MM.1S (cell line): ENCODE results near the gene USP20.

Source experiments
- DNase-seq: peaks from one replicate; pipeline ENCODE4 v3.0.0-alpha.2; 2015
- H2AFZ ChIP-seq: fragments of 300-600 bp; sonication (generic); 2 replicates; pipeline ENCODE4 v1.6.0; 2016; ENCODE audit warnings: antibody characterized with exemption, low read length
- H3F3A ChIP-seq: fragments of 300-600 bp; sonication (generic); 2 replicates; pipeline ENCODE4 v1.6.1; 2016; ENCODE audit warnings: mild to moderate bottlenecking, antibody characterized with exemption, low read length, moderate library complexity, mixed read lengths; ENCODE audit not compliant: insufficient read depth
- H3K27ac ChIP-seq: fragments of 300-600 bp; sonication (generic); 2 replicates; pipeline ENCODE4 v1.5.1; 2016; ENCODE audit warnings: mild to moderate bottlenecking, low read length
- H3K27me3 ChIP-seq: fragments of 300-600 bp; sonication (generic); replicated peaks from 2 replicates; pipeline ENCODE4 v1.6.0; 2016; ENCODE audit warnings: low read length; ENCODE audit not compliant: insufficient read depth
- H3K36me3 ChIP-seq: fragments of 300-600 bp; sonication (generic); replicated peaks from 2 replicates; pipeline ENCODE4 v1.6.1; 2016; ENCODE audit warnings: mild to moderate bottlenecking, low read length, mixed read lengths; ENCODE audit not compliant: insufficient read depth
- H3K4me1 ChIP-seq: fragments of 300-600 bp; sonication (generic); 2 replicates; pipeline ENCODE4 v1.6.1; 2016; ENCODE audit warnings: low read length, mixed read lengths
- H3K4me2 ChIP-seq: fragments of 300-600 bp; sonication (generic); 2 replicates; pipeline ENCODE4 v1.6.0; 2016; ENCODE audit warnings: low read depth, low read length
- H3K4me3 ChIP-seq: fragments of 300-600 bp; sonication (generic); 2 replicates; pipeline ENCODE4 v1.5.1; 2016; ENCODE audit warnings: low read length, mixed read lengths
- H3K79me2 ChIP-seq: fragments of 300-600 bp; sonication (generic); 2 replicates; pipeline ENCODE4 v1.6.1; 2016; ENCODE audit warnings: mixed run types, low read length, mixed read lengths
- H3K9ac ChIP-seq: fragments of 300-600 bp; sonication (generic); 2 replicates; pipeline ENCODE4 v1.6.1; 2016; ENCODE audit warnings: low read length, mixed read lengths
- H3K9me2 ChIP-seq: fragments of 300-600 bp; sonication (generic); replicated peaks from 2 replicates; pipeline ENCODE4 v1.6.1; 2016; ENCODE audit warnings: mild to moderate bottlenecking, low read length, mixed read lengths; ENCODE audit not compliant: insufficient read depth
- H3K9me3 ChIP-seq: fragments of 300-600 bp; sonication (generic); replicated peaks from 2 replicates; pipeline ENCODE4 v1.6.1; 2016; ENCODE audit warnings: mild to moderate bottlenecking, low read length, mixed read lengths; ENCODE audit not compliant: insufficient read depth
- H4K20me1 ChIP-seq: fragments of 300-600 bp; sonication (generic); 2 replicates; pipeline ENCODE4 v1.6.1; 2016; ENCODE audit warnings: mild to moderate bottlenecking, low read length, moderate library complexity, mixed read lengths; ENCODE audit not compliant: insufficient read depth
- CTCF ChIP-seq: fragments of 300-600 bp; sonication (generic); IDR thresholded peaks from 2 replicates; pipeline ENCODE4 v1.5.1; 2016; ENCODE audit warnings: antibody characterized with exemption, low read length, mixed read lengths
- EZH2 ChIP-seq: fragments of 300-600 bp; sonication (generic); optimal IDR thresholded peaks from 2 replicates; pipeline ENCODE3; 2017; ENCODE audit warnings: low read depth, mild to moderate bottlenecking, antibody characterized with exemption, low read length, mixed read lengths
- EZH2phosphoT487 ChIP-seq: fragments of 300-600 bp; sonication (generic); IDR thresholded peaks from 2 replicates; pipeline ENCODE4 v1.6.1; 2018; ENCODE audit warnings: antibody characterized with exemption, low read length

Gene USP20

GRCh38 chr9:129868023-129868871, 33.0 kb downstream of the USP20 start:
- no peaks in the 10 kb centered on the region for H3K79me2 ChIP-seq
- no peaks in the 10 kb centered on the region for H3K36me3 ChIP-seq
- H2AFZ ChIP-seq, result no peak overlapping the region
- TF ChIP-seq EZH2phosphoT487 (no peak), EZH2 (no peak), CTCF (no peak)
- H3K4me1 ChIP-seq, result no peaks in the 10 kb centered on the region
- no peak overlapping the region for H3K9ac ChIP-seq
- no peak overlapping the region for H3K4me3 ChIP-seq
- no peaks in the 10 kb centered on the region for H3K9me2 ChIP-seq
- H4K20me1 ChIP-seq, result no peaks in the 10 kb centered on the region
- H3F3A ChIP-seq, result no peaks in the 10 kb centered on the region
- no peak overlapping the region for H3K27ac ChIP-seq
- H3K27me3 ChIP-seq, result no peaks in the 10 kb centered on the region
- no peaks in the 10 kb centered on the region for H3K9me3 ChIP-seq
- DNase-seq, result no peak
- no peak overlapping the region for H3K4me2 ChIP-seq

DNA sequence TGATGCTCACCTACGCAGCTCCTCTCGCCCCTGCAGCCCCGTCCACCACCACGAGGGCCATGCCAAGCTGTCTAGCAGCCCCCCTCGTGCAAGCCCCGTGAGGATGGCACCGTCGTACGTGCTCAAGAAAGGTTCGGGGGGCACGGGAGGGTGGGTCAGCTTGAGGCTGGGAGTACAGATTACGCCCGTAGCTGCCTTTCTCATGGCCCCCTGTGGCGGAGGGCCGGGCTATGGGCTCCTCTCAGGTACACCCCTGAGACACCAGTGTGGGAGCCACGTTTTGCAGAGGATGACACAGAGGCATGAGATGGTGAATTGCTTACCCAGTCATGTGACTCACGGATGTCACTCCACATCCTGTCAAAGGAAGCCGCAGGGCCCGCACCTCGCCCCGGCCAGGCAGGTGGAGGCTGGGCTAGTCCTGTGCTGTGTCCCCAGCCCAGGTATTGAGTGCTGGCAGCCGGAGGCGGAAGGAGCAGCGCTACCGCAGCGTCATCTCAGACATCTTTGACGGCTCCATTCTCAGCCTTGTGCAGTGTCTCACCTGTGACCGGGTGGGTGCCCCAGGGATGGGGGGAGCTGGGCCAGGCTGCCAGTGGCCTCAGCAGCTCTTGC, 33.7 kb downstream of the USP20 start:
- no peak overlapping the region for H3K27ac ChIP-seq
- H3K79me2 ChIP-seq, result no peaks in the 10 kb centered on the region
- peak; percentile 26 for DNase-seq
- H3K4me2 ChIP-seq, result peak overlapping the region; percentile 9; the same call in 1 of the 2 replicates
- no peak overlapping the region for H3K9ac ChIP-seq
- TF ChIP-seq EZH2 (no peak), EZH2phosphoT487 (no peak), CTCF (no peak)
- H3K9me2 ChIP-seq, result no peaks in the 10 kb centered on the region
- no peaks in the 10 kb centered on the region for H3F3A ChIP-seq
- no peak overlapping the region for H2AFZ ChIP-seq
- no peaks in the 10 kb centered on the region for H3K9me3 ChIP-seq
- no peaks in the 10 kb centered on the region for H3K36me3 ChIP-seq
- no peaks in the 10 kb centered on the region for H4K20me1 ChIP-seq
- H3K27me3 ChIP-seq, result no peaks in the 10 kb centered on the region
- no peak overlapping the region for H3K4me3 ChIP-seq
- H3K4me1 ChIP-seq, result no peaks in the 10 kb centered on the region

DNA sequence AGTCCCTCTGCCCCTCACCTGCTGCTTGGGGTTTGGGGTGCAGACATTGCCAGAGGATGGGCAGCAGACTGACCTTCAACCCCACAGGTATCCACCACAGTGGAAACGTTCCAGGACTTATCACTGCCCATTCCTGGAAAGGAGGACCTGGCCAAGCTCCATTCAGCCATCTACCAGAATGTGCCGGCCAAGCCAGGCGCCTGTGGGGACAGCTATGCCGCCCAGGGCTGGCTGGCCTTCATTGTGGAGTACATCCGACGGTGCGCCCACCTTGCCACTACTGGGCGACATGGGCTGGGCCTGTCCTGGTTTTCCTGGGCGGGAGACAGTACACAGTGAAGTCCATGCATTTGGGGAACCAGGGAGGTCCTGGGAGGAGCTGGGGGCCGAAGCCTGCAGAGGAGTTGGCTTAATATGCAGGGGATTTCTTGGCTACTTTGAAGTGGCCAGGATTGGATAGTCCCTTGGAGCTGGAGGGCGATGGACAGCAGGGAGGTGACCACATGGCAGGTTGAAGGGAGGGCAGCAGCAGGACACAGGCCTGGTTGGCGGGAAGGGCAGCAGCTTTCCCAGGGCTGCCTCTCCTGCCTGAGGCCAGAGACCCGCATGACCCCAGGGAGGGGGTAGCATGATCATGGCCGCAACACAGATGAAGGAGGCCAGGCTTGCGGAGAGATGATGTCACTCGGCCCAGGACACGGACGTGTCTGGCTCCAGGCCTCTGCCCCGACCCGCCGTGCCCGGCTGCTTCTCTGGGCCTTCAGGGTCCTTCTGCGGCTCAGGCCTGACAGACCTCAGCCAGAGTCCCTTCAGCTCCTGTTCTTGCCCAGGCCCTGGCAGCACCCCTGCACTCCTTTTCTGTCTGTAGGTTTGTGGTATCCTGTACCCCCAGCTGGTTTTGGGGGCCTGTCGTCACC, 34.6 kb downstream of the USP20 start:
- H3K27ac ChIP-seq, result no peak overlapping the region
- H4K20me1 ChIP-seq, result no peaks in the 10 kb centered on the region
- TF ChIP-seq CTCF, result no peak
- TF ChIP-seq EZH2phosphoT487, result no peak
- TF ChIP-seq EZH2, result no peak
- H3K27me3 ChIP-seq, result no peaks in the 10 kb centered on the region
- no peaks in the 10 kb centered on the region for H3K4me1 ChIP-seq
- H3K9me3 ChIP-seq, result no peaks in the 10 kb centered on the region
- no peak for DNase-seq
- no peak overlapping the region for H3K9ac ChIP-seq
- H2AFZ ChIP-seq, result no peak overlapping the region
- H3F3A ChIP-seq, result no peaks in the 10 kb centered on the region
- no peaks in the 10 kb centered on the region for H3K79me2 ChIP-seq
- H3K4me3 ChIP-seq, result no peak overlapping the region
- H3K9me2 ChIP-seq, result no peaks in the 10 kb centered on the region
- peak overlapping the region; percentile 9; the same call in 1 of the 2 replicates for H3K4me2 ChIP-seq
- no peaks in the 10 kb centered on the region for H3K36me3 ChIP-seq
